Suppressor macrophage (primary cell): ENCODE results near the gene RFTN1.
A peak's percentile ranks its signal among the peaks of the same experiment; 100 is the strongest.
"Not testable (repeated sequence)": the region's sequence is repeated elsewhere in the genome, so short reads cannot be mapped to it uniquely, and the experiment has no call there.

Source experiments
- DNase-seq, 4 experiments: peaks; one replicate each; pipeline ENCODE4 v3.0.0-alpha.2; 2020 to 2022

The RFTN1 gene

DNA sequence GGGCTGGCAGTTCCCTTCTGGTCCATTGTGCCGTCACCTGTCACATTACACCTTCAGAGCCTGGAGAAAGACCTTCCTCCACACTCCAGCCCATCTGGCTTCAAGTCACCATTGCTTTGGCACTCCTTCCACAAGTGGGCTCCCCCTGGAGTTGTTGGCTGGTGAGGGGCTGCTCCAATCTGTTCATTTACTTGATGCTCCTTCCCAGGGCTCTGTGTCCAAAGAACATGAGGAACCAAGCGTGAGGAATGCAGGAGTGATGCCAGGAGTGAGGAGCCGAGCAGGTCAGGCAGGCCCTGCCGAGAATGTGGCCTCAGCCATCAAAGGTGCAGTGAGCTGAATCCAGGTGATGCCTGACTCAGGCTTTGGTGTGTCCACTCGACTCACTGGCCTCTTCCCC is 191.3 kb downstream of the RFTN1 start:
- DNase-seq: no peak

DNA sequence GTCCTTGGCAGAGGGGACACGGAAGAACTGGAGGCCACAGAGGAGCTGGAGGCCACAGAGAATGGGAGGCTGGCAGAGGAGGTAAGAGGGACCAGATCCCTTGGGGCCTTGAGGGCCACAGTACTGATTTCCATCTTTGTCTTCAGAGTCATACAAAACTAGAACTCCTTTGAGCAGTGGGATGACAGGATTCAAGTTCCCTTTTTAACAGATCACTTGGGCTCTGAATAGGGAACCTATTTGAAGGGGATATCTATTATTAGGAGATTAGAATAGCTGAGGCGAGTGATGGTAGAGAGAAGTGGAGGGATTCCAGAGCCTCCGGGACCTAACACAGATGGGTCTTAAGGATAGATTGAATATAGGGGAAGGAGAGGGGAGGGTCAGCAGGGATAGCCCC is 192.8 kb downstream of the RFTN1 start:
- DNase-seq: peak in 2 of 4 experiments; percentile 52 to 53

DNA sequence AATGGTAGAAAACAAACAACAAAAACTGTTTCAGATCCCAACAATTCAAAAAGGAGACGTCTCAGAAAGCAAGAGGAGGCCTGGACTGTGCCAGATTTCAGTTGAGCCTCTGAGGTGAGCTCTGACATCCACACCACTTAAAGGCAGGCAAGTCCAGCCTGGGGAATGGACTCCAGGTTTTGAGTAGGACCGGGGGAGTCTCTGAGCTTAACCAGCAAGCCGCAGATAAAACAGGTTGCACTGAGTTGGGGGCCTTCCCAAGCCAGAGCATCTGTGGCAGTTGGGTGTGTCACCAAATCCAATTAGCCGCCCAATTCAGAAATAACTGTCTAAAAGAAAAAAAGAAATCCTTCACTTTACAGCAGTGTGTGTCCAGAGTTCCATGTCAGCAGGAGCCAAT is 193.8 kb downstream of the RFTN1 start:
- no peak for DNase-seq

DNA sequence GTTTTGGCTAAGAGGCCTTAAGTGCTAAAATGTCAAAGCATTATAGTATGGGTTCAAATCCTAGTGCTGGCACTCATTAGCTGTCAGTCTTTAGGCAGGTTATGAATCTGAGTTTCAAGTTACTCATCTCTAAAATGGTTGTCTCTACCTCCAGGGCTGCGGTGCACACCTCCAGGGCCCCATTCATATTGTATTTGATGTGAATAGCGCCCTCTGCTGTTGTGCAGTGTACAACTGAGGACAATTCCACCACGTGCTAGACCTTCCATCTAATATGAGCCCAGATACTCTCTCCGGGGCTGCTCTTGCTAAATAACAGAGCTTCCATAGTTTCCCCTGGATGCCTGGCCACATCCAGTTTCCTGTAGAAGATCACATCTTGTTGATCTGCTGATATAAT is 194.2 kb downstream of the RFTN1 start:
- DNase-seq: peak in 2 of 4 experiments; percentile 24 to 25

DNA sequence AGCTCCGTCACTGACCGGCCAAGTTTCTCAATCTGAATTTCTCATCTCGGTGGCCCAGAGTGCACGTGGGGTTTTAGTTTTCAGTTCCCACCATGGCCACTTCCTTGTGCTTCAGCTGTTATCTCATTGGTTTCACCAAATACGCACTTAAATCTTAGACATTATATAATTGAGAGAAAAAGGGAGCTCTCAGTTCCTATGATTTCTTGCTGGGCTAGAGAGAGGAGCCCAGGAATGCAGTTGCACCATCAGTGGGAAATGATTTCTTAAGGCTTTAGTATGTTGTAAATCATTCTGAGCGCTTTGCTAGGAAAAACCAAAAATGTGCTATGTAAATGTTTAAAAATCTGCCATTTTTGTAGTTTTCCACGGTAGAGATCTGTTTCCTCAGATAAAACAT is 195.3 kb downstream of the RFTN1 start:
- DNase-seq: peak in 3 of 4 experiments; percentile 27 to 46 (median 39)

DNA sequence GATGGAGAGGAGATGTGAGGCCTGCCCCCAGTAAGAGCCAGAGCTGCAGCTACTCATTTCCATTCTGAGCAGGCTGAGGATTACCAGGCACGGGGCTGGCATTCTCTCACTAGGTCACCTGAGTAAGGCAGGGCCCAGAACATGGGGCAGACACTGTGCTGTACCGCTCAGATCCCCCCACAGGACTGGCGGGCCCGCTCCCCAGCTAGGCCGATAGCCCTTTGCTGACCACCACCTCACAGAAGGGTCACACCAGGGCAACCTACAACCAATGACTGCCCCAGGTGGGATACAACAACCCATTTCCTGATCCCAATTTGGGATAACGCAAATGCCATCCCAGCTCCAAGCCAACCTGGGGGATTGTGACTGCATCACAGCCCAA is 195.9 kb downstream of the RFTN1 start:
- no peak for DNase-seq

DNA sequence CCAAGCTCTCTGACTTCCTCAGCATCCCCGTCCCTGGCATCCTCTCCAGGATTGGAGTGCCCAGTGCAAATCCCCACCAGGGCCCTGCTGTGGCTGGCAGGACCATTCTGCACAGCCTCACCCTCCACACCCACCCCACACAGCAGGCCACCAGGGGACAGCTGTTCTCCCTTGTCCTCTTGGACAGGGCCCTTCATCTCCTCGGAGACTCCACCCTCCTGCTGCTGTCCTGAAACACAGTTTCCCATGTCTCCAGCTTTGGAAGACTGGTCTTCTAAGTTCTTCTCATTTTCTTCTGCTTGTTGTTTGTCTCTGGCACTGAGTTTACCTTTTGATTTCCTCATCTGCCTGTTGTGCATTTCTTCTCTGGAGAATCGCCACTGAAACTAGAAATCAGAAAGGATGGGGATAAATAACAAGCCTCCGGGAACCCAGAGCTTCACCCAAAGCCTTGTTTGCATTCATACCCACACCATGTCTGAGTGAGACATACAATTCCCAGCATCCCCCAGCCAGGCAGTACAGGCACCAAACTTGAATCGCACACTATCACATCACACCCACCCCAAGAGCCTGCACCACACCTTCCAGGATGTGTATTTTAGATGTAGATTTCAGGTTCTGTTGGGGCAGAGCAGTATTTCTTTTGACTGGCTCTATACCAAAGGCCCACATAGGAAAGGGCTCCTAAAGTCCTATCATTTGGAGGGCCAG is 196.5 kb downstream of the RFTN1 start:
- no peak for DNase-seq

DNA sequence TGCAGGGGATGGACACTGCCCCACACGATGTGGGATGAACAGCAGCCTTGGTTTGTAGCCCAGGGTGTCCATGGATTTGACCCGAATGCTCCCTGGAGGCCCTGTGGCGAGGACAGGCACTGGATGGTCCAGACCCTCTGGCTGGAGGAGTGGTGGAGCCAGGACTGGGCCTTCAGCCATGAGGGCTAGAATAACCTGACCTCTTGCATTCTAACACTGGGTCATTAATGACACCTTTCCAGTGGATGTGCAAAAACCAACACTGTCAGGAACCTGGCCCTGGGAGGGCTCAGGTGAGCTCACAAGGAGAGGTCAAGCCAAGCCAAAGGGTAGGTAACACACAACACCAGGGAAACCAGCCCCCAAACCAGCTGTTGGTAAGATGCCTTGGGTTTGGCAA is 197.1 kb downstream of the RFTN1 start:
- DNase-seq: no peak

DNA sequence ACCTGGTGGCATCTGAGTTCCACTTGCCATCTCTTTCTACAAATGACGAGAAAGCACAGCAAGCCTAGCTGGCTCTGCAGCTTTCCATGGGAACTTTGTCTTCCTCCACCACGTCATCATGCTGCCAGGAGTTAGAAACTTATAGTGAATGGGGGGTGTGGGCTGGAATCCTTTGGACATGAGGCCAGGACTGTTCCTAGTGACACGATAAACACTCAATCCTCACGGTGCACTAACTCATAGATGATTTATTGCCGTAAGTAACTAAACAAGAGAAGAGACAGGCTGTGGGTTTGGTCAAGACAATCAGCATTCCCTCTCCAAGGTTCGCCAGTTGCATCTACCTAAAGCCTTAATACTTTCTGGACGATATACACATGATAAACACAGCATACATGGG is 197.9 kb downstream of the RFTN1 start:
- DNase-seq: no peak

DNA sequence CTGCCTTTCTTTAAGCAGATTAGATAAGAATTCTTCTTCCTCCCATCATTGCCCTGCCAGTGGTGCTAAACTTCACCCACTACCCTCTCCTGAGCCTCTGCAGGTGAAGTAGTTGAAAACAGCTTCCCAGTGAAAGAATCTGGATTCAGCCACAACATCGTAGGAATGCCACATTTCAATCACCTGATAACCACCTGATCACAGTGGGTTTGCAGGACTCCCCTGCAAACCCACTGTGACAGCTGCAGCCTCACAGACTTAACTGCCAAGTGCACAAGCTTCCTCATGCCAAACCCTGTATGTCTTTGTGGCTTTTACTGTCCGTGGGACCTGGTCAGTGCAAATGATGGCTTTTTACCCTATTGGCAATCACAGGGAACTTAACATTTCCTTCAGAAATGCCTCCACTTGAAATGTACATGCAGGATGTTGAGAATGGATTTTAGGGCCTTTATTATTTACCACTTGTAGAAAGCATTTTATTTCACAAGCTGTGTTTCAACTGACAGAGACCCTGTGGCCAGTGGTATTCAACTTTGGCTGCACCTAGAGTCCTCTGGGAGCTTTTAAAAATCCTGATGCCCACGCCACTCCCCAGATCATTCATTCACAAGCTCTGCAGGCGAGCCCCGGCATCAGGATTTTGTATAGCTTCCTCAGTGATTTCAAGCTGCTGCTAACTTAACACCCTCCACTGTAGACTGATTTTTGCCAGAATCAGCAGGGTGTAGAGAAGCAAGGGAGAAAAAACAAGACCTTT is 199.4 kb downstream of the RFTN1 start:
- DNase-seq: no peak

DNA sequence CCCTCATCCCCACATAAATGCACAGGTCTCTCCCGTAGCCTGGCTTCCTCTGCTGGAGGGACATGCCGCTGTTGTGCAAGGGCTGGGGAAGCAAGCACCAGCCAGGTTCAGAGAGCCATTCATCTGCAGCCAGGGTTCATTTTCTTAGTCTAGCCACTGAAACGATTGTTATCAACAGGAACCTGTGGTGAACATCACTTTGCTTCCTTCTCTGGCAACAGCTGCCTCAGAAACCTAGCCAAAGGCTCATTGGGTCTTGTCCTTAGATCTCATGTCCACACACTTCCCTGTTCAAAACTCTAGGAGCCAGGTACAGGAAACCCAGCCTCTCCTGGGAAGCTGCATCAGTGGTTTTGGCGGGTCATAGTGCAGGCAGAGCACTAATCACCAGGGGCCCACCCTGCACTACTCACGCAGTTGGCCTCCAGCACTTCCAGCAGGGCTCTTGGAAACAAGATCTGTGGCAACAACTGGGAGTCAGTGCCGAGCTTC is 201.5 kb downstream of the RFTN1 start:
- DNase-seq: peak in 1 of 4 experiments; percentile 7

DNA sequence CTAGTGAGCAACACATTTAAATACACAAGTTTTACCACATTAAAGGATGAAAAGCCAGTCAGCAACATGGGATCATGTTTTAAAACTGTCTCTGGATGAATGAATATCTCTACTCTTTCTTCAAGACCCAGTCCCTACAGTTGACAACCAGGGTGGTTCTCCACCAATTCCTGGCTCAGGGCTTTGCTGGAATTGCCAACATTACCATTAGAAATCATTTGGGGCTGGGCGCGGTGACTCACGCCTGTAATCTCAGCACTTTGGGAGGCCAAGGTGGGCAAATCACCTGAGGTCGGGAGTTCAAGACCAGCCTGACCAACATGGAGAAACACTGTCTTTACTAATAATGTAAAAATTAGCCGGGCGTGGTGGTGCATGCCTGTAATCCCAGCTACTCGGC is 203.0 kb downstream of the RFTN1 start:
- not testable (repeated sequence) for DNase-seq

DNA sequence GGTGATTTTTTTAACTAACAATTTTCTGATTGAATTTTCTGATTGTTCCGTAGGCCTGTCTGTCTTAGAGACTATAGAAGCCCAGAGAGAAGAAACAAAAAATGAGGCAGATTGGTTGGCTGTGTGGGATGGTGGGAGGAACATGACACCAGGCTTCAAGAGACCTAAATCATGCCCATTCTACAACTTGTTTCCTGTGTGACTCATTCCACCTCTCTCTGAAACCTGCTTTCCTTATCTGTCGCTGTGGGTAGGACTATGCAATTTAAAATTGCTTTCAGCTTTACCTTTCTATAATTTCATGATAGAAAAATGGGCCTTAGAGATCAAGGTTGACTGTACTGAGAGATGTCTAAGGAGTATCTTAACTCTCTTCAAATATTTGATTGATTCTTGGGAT is 203.9 kb downstream of the RFTN1 start:
- DNase-seq: peak in 3 of 4 experiments; percentile 31 to 47 (median 39)

DNA sequence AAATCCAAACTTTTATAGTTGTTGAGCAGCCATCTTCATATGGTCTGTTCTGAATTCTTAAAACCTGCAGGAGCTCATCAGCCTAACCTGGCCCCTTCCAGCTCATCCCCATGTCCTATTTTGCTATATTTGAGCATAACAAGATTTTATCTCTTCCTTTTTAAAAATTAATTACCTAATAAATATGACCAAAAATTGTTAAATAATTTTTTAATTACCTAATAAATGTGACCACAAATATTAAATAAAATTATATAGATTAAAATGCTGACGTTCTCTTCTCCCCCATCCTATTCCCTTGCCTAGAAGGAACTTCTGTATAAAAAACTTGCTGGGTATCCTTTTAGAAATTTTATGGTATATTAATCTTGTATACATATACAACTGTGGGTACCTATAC is 204.8 kb downstream of the RFTN1 start:
- DNase-seq: no peak

DNA sequence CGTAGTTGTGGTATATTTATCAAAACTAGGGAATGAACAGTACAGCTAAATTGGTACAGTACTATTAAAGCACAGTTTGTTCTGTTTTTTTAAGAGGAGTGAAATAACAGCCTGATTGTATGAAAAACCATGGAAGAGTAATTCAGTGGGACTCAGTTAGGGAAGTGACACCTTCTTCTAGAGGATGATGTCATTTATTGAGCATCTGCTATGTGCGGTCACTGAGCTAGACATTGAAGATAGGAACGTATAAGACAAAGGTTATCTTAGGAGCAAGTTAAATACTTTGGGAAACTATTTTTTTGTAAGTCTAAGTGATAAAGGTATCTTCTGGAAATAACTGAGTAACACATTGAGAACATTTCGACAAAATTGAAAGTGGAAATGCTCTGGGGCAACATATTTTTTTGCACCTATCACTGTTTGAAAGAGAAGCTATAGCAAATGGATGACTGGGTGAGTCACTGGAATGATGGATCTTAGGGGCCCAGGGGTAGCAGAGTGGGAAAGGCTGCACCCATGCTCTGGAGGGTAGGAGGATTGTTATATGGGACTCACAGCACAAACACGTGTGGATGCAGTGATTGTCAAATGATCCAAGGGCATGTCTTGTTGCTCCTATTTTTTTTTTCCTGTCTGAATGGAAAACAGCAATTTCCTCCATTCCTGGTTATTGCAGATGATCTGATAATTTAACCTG is 205.5 kb downstream of the RFTN1 start:
- DNase-seq: no peak

DNA sequence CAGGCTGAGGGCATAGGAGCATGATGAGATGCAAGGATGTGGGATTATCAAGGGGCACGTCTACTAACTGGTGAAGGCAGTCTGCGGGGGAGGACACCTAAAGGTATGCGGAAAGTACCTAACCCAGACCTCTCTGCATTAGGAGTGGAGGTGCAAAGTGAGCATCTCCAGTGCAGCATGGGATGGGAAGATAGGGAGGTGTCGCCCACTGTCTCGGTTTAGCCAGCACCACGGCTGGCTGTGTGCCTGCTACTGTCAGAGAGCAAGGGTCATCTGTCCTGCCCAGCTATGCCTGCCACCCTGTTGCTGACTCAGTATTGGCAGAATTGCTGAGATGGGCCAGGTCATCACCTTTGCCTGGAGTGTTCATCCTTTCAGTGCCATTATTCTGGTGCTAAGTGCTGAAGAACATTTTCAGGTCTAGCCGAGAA is 208.4 kb downstream of the RFTN1 start:
- DNase-seq: no peak

DNA sequence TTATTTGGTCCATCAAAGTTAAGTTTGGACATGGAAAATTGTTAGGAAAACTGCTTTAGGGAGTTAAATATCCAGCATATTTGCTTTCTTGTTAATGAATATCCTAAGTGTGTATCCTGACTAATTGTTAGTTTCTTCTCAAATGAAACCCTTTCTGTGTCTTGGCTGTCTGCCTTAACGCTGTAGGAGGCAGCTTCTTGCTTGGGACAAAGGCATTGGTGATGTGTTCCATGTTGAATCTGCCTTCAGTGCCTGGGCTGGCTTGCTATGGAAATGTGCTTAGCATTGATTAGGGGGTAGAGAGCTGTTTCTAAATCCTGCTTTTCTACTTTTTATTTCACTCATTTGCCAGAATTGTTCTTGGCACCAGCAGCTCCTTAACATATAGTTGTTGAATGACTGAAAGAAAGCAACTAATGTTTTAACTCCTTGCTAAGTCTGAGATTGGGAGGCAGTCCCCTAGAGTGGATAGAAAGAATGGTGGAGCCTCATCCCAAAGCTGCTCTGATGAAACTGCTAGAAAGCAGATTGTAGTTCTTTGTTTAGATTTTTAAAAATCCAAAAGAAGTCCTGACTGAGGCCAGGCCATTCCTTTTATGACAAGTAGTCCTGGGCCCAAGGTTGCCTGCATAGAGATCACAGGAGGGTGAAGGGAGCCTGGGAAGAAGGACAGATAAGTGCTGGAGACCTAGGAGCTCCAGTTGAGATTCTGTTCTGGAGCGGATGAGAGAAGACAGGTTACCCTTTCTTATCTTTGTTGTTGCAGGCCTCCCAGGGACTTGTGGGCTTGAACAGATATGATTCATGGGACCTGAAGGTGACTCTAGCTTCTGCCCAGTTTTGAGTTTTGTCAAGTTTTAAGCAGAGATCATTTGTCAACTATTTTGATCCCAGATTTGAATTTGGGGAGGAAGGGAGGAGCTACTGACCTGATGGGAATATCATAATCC is 209.2 kb downstream of the RFTN1 start:
- no peak for DNase-seq

DNA sequence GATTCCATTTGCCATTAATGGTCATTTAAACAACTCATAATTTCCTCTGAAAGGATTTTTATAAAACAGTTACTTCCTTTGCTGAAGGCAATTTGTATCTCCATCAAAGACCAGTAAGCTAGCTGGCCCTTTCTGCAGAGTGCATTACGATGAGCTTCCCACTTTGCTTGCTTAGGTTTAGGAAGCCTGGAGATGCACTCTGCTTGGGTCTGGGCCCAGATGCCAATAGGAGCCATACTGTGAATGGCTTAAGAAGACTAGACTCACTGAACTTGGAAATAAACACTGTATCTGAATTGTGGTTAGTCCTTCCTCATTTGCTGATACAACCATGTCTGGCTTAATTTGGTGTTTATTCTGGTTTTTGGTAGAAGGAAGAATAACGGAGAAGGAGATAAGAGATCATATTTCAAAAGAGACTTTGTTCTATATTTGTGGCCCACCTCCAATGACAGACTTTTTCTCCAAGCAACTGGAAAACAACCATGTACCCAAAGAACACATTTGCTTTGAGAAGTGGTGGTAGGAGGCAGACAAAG is 210.4 kb downstream of the RFTN1 start:
- no peak for DNase-seq

DNA sequence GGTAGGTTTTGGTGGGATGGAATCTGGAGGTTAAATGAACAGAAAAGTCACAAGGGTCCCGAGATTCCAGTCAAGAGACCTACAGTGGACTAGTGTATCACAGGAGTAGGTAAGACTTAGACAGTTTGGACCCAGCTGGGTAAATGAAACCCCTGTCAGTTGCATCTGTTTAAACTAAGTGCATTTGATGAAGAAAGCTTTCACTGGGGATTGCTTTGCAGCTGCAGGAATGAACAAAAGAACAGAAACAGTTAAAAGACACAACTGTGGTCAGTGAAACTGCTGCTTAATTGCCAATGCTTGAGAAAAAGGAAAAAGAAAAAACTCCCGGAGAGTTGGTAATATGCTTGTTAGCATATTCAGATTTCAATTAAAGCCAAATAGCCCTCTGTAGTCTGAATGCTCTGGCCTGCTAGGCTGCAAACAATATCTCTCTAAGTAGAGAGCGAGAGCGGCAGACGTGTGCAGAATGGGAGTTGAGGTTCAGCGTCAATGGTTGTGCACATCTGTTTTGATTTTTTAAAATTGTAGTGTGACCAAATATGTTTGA is 211.3 kb downstream of the RFTN1 start:
- no peak for DNase-seq

DNA sequence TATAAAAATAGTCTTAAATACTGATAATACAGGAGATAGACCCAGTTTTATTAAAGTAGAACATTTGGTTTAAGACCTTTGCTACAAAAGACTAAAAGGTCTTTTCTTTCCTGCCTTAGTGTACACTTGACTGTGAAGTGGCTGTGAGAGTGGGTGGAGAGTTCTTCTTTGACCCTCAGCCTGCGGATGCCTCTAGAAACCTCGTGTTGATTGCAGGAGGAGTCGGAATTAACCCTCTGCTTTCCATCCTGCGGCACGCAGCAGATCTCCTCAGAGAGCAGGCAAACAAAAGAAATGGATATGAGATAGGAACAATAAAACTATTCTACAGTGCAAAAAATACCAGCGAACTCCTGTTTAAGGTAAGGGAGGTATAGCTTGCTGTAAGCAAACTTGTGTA is 212.0 kb downstream of the RFTN1 start:
- DNase-seq: no peak

DNA sequence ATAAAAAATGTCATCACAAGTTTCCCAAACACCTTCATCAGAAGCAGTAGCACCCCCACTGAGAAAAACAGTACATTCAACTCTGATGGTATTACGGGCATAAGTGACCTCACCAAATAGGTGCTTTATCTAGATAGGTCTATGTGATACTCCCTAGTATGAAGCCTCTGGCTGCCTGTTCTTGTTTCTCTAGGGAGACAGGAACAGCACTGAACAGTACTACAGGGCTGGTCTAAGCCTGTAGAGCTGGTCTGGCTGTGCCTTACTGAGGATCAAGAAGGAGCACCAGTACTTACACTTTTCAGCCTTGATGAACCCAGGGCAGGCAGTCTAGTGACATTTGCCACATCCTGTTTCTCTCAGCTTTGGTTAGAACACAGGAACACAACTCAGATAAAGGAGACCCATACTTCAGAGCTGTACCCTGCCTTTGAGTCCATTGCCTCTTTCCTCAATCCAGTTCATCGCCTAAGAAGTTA is 212.6 kb downstream of the RFTN1 start:
- no peak for DNase-seq

DNA sequence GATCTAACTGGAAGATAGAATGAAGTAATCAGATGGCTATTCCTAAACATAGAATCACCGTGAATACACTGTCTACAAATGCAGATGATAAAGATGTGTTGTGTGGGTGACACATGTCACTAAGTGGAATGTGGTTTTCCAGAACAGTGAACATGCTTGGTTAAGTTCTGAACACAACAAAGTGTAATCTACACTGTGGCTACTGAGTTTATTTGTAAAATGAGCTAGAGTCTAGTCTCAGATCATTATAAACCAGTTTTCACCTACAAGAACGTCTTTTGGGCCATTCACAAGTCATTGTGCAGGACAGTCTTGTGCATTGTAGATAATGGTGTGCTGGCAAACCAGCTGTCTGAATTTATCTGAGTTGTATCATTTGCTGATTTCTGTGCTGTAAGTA is 213.2 kb downstream of the RFTN1 start:
- DNase-seq: no peak
